ENCODE measurements around the gene PCDHAC2.

PCDHAC2 gene

DNA sequence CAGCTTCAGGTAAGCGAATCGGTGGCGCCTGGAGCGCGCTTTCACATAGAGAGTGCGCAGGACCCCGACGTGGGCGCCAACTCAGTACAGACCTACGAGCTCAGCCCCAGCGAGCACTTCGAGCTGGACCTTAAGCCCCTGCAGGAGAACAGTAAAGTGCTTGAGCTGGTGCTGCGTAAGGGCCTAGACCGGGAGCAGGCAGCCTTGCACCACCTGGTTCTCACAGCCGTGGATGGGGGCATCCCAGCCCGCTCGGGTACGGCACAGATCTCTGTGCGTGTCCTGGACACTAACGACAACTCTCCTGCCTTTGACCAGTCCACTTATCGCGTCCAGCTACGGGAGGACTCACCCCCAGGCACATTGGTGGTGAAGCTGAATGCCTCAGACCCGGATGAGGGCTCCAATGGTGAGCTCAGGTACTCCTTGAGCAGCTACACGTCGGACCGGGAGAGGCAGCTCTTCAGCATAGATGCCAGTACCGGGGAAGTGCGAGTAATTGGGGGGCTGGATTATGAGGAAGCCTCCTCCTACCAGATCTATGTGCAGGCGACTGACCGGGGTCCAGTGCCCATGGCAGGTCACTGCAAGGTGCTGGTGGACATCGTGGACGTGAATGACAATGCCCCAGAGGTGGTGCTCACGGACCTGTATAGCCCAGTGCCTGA is 1.1 kb downstream of the PCDHAC2 start:
- H3K9ac ChIP-seq (ENCODE audit: low read depth, low read length): peak overlapping the region; percentile 73
- no peaks in the 10 kb centered on the region for H3K9me3 ChIP-seq (ENCODE audit: control insufficient read depth, insufficient read depth, low read length)
- H3K4me1 ChIP-seq (ENCODE audit: insufficient read depth, low read length): peaks cover 27% of the 10 kb centered on the region
- no peaks in the 10 kb centered on the region for H3K36me3 ChIP-seq (ENCODE audit: insufficient read depth, low read length)

DNA sequence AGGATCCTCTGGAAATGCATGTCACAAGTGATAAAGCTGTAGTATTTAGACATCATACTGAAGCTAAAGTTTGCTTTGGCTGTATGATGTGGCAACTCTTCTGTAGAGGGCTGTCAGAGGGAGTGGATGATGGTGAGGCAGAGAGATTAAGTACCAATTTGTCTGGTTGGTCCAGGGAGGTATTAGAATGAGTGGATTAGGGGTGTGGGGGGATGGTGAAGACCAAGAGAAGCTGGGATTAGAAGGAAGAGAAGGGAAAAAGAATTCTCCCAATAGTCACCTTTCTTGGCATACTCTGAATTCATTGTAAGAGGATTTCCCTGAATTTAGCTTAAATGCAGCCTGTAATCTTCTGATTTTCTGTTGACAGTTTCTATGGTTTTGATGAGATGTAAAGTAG is 3.6 kb downstream of the PCDHAC2 start:
- Histone ChIP-seq H3K9ac (ENCODE audit: low read depth, low read length) (0 out of 2 replicates have a peak overlapping the region, but pooled peaks have one; percentile 6), H3K9me3 (ENCODE audit: control insufficient read depth, insufficient read depth, low read length) (no peaks in the 10 kb centered on the region), H3K4me1 (ENCODE audit: insufficient read depth, low read length) (peaks cover 18% of the 10 kb centered on the region), H3K36me3 (ENCODE audit: insufficient read depth, low read length) (no peaks in the 10 kb centered on the region)

DNA sequence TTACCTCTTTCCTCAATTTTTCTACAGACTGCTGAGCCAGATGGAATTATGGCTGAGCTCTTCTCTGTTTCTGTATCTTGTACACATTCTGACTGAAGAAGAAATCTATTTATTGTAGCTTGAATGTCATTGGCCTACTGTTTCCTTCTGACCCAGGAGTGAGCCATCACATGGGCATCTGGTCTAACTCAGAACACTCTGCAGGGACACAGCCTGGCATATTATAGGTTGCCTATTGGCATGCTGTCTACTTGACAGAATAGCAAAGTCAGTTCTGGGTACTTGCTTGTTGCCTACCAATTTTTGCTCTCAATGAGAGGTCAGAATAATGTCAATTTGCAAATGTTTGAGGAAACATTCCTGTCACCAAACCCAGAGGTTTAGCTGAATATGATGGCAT is 7.3 kb downstream of the PCDHAC2 start:
- H3K36me3 ChIP-seq (ENCODE audit: insufficient read depth, low read length): no peaks in the 10 kb centered on the region
- H3K9ac ChIP-seq (ENCODE audit: low read depth, low read length): no peak overlapping the region
- H3K4me1 ChIP-seq (ENCODE audit: insufficient read depth, low read length): peaks cover 30% of the 10 kb centered on the region
- H3K9me3 ChIP-seq (ENCODE audit: control insufficient read depth, insufficient read depth, low read length): no peaks in the 10 kb centered on the region

- H3K9me3 ChIP-seq (ENCODE audit: control insufficient read depth, insufficient read depth, low read length): no peaks in the 10 kb centered on the region
- no peaks in the 10 kb centered on the region for H3K36me3 ChIP-seq (ENCODE audit: insufficient read depth, low read length)
- peaks cover 17% of the 10 kb centered on the region for H3K4me1 ChIP-seq (ENCODE audit: insufficient read depth, low read length)
- H3K9ac ChIP-seq (ENCODE audit: low read depth, low read length): no peak overlapping the region
Observed at GRCh38 chr5:140977003-140977402, 10.7 kb downstream of the PCDHAC2 start.

DNA sequence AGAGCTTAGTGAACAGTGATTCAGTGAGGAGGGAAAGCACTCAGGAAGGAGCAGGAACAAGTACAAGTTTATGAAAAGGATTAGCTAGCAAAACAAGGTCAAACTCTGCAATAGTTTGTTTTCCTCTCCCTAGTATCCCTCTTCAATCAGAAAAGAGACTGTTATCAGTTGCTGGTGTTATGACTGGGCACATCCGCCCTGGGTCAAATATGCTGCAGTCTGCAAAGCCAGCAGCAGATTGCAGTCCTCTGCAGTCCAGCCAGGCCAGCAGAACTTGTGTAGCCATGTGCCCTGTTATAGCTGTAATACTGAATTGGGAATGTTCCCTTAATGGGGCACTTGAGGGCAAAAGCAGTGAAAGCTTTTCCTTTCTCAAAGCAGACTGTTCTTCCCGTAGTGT is 12.0 kb downstream of the PCDHAC2 start:
- Histone ChIP-seq H3K36me3 (ENCODE audit: insufficient read depth, low read length) (no peaks in the 10 kb centered on the region), H3K4me1 (ENCODE audit: insufficient read depth, low read length) (peaks cover 17% of the 10 kb centered on the region), H3K9me3 (ENCODE audit: control insufficient read depth, insufficient read depth, low read length) (no peaks in the 10 kb centered on the region), H3K9ac (ENCODE audit: low read depth, low read length) (no peak overlapping the region)

DNA sequence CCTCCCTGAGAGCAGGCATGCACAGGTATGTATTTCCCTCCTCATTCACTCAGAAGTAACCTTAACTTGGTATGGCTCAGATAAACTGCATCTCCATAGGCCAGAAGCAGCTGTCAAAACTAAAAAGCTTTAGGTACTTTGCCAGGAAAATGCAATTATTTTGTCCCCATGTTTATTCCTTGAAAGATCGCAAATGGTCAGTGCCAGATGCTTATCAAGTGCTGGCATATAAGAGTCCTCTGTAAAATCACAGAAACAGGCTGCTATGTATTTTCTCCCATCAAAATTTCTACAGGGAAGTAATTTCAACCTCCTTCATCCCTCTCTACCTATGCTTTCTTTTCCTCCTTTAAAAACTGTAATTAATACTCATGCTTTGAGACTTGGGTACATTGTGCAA is 12.7 kb downstream of the PCDHAC2 start:
- Histone ChIP-seq H3K9ac (ENCODE audit: low read depth, low read length) (no peak overlapping the region), H3K4me1 (ENCODE audit: insufficient read depth, low read length) (peaks cover 17% of the 10 kb centered on the region), H3K36me3 (ENCODE audit: insufficient read depth, low read length) (no peaks in the 10 kb centered on the region), H3K9me3 (ENCODE audit: control insufficient read depth, insufficient read depth, low read length) (no peaks in the 10 kb centered on the region)

DNA sequence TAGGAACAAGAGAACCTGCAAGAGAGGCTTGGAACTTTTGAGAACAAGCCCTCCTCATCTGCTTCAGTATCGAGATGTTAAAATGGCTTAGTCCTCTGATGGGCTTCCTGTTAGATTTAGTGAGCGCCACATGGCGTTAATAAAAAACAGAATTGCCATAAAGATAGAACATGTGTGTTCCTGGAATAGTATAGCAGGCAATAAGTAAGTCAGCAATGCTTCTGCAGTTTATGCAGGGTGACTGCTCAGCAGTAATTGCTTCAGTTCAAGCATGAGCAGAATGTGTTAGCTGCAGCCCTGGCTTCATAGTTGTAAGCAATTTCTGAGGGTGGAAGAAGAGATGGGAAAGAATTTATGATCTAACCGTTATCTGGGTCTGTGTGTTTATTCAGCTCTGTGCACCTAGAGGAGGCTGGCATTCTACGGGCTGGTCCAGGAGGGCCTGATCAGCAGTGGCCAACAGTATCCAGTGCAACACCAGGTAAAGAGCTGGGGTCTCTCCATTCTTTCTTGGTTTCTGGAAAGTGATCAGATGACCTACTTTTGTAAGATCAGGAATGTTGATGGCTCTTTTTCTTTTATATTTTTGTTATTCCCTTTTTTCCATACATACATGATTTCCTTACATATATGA is 15.9 kb downstream of the PCDHAC2 start:
- no peaks in the 10 kb centered on the region for H3K36me3 ChIP-seq (ENCODE audit: insufficient read depth, low read length)
- no peak overlapping the region for H3K9ac ChIP-seq (ENCODE audit: low read depth, low read length)
- peaks cover 32% of the 10 kb centered on the region for H3K4me1 ChIP-seq (ENCODE audit: insufficient read depth, low read length)
- H3K9me3 ChIP-seq (ENCODE audit: control insufficient read depth, insufficient read depth, low read length): no peaks in the 10 kb centered on the region

DNA sequence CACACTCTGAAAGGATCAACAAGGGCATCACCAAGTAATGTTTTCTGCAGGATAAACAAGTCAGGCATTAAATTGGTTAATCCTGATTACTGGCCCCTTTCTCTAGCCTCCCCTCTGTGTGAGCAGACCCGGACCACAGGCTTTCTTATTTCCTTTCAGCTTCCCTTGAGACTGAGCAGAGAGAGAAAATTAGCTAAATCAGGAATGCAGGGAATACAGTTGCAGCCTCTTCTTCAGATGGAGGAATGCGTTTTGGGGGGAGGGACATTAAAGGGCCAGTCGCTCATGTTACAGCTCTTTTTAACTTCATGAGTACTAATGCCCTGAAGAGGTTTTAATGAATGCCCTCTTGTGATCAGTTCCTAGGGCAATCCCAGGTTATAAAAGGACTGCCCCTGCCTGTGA is 19.8 kb downstream of the PCDHAC2 start:
- H3K9ac ChIP-seq (ENCODE audit: low read depth, low read length): no peak overlapping the region
- H3K36me3 ChIP-seq (ENCODE audit: insufficient read depth, low read length): no peaks in the 10 kb centered on the region
- H3K4me1 ChIP-seq (ENCODE audit: insufficient read depth, low read length): peaks cover 51% of the 10 kb centered on the region

GRCh38 chr5:140988100-140988499 is 21.8 kb downstream of the PCDHAC2 start:
- Histone ChIP-seq H3K9ac (ENCODE audit: low read depth, low read length) (no peak overlapping the region), H3K4me1 (ENCODE audit: insufficient read depth, low read length) (peaks cover 51% of the 10 kb centered on the region)

More for the DNA sequence above, 19.8 kb downstream of the PCDHAC2 start:
- H3K9me3 ChIP-seq (ENCODE audit: control insufficient read depth, insufficient read depth, low read length): no peaks in the 10 kb centered on the region

GRCh38 chr5:140988608-140989007 is 22.3 kb downstream of the PCDHAC2 start:
- Histone ChIP-seq H3K36me3 (ENCODE audit: insufficient read depth, low read length) (no peaks in the 10 kb centered on the region), H3K9ac (ENCODE audit: low read depth, low read length) (no peak overlapping the region), H3K9me3 (ENCODE audit: control insufficient read depth, insufficient read depth, low read length) (no peaks in the 10 kb centered on the region), H3K4me1 (ENCODE audit: insufficient read depth, low read length) (peaks cover 51% of the 10 kb centered on the region)

More at GRCh38 chr5:140988100-140988499, 21.8 kb downstream of the PCDHAC2 start:
- Histone ChIP-seq H3K36me3 (ENCODE audit: insufficient read depth, low read length) (no peaks in the 10 kb centered on the region), H3K9me3 (ENCODE audit: control insufficient read depth, insufficient read depth, low read length) (no peaks in the 10 kb centered on the region)

- no peak overlapping the region for H3K9ac ChIP-seq (ENCODE audit: low read depth, low read length)
- H3K9me3 ChIP-seq (ENCODE audit: control insufficient read depth, insufficient read depth, low read length): no peaks in the 10 kb centered on the region
- H3K4me1 ChIP-seq (ENCODE audit: insufficient read depth, low read length): peaks cover 46% of the 10 kb centered on the region
- no peaks in the 10 kb centered on the region for H3K36me3 ChIP-seq (ENCODE audit: insufficient read depth, low read length)
Observed at GRCh38 chr5:140989254-140990020, 23.2 kb downstream of the PCDHAC2 start.

GRCh38 chr5:140992828-140993227 is 26.6 kb downstream of the PCDHAC2 start:
- H3K4me1 ChIP-seq (ENCODE audit: insufficient read depth, low read length): peaks cover 26% of the 10 kb centered on the region
- H3K36me3 ChIP-seq (ENCODE audit: insufficient read depth, low read length): no peaks in the 10 kb centered on the region
- H3K9ac ChIP-seq (ENCODE audit: low read depth, low read length): no peak overlapping the region
- H3K9me3 ChIP-seq (ENCODE audit: control insufficient read depth, insufficient read depth, low read length): no peaks in the 10 kb centered on the region

GRCh38 chr5:140996060-140996459 is 29.8 kb downstream of the PCDHAC2 start:
- Histone ChIP-seq H3K36me3 (ENCODE audit: insufficient read depth, low read length) (no peaks in the 10 kb centered on the region), H3K4me1 (ENCODE audit: insufficient read depth, low read length) (peaks cover 9% of the 10 kb centered on the region), H3K9me3 (ENCODE audit: control insufficient read depth, insufficient read depth, low read length) (no peaks in the 10 kb centered on the region), H3K9ac (ENCODE audit: low read depth, low read length) (no peak overlapping the region)

- Histone ChIP-seq H3K9ac (ENCODE audit: low read depth, low read length) (no peak overlapping the region), H3K36me3 (ENCODE audit: insufficient read depth, low read length) (no peaks in the 10 kb centered on the region), H3K4me1 (ENCODE audit: insufficient read depth, low read length) (peaks cover 22% of the 10 kb centered on the region), H3K9me3 (ENCODE audit: control insufficient read depth, insufficient read depth, low read length) (no peaks in the 10 kb centered on the region)
Observed at GRCh38 chr5:140998921-140999410, 32.7 kb downstream of the PCDHAC2 start.
